D721Med (cell line): ENCODE measurements around the gene LARP4B.

Experiments
- DNase-seq: peaks from one replicate; pipeline ENCODE4 v3.0.0; 2011; ENCODE audit warnings: low spot score; ENCODE audit not compliant: insufficient read length
- FAIRE-seq: peaks from 2 replicates; lab custom pipeline; 2011; peaks lifted over from hg19 to GRCh38; lab: Jason Lieb, UNC
- TF ChIP-seq, protein P1 (sequence below): IDR thresholded peaks from 2 replicates; pipeline ENCODE4 v1.5.1; 2012; ENCODE audit warnings: mild to moderate bottlenecking, control low read depth; ENCODE audit not compliant: insufficient read depth; ENCODE audit errors: missing control alignments

LARP4B gene

DNA sequence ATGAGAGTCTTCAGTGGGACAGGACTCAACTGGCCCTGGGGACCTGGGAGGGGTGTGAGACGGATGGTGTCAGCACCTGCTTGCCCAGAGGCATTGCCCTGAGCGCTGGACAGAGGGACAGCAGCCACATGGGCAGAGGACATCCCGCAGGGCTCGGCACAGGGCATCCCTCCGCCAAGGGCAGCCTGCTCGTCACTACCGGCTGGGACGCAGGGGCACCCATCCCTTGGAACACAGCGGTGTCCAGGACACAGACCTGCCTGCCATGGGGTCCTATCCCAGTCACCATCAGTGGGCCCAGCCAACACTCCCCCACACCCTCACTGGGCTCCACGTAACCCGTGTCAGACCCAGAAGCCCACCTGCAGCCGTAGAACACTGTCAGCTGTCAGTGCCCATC, 109.3 kb downstream of the LARP4B start:
- TF ChIP-seq, protein P1, sequence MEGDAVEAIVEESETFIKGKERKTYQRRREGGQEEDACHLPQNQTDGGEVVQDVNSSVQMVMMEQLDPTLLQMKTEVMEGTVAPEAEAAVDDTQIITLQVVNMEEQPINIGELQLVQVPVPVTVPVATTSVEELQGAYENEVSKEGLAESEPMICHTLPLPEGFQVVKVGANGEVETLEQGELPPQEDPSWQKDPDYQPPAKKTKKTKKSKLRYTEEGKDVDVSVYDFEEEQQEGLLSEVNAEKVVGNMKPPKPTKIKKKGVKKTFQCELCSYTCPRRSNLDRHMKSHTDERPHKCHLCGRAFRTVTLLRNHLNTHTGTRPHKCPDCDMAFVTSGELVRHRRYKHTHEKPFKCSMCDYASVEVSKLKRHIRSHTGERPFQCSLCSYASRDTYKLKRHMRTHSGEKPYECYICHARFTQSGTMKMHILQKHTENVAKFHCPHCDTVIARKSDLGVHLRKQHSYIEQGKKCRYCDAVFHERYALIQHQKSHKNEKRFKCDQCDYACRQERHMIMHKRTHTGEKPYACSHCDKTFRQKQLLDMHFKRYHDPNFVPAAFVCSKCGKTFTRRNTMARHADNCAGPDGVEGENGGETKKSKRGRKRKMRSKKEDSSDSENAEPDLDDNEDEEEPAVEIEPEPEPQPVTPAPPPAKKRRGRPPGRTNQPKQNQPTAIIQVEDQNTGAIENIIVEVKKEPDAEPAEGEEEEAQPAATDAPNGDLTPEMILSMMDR: no peak
- FAIRE-seq: no peak

DNA sequence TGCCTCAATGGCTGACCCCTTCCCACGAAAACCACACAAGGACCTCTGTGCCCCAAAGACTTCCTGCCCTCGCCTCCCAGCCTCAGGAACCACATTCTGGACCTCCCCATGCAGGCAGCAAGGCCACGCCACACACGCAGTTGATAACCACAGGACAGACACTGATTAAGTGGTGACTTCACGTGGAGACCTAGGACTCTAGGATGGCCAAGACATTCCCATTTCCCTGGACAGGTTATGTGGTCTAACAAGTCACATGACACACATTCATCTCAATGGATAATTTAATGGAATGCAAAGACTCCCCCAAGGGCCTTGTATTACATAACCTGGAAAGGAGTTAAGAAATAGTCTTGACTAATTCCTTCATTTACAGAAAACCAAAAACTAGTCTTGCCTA, 110.2 kb downstream of the LARP4B start:
- TF ChIP-seq, protein P1: no peak
- FAIRE-seq: no peak
- DNase-seq: no peak

More for the DNA sequence above, 109.3 kb downstream of the LARP4B start:
- DNase-seq: no peak

DNA sequence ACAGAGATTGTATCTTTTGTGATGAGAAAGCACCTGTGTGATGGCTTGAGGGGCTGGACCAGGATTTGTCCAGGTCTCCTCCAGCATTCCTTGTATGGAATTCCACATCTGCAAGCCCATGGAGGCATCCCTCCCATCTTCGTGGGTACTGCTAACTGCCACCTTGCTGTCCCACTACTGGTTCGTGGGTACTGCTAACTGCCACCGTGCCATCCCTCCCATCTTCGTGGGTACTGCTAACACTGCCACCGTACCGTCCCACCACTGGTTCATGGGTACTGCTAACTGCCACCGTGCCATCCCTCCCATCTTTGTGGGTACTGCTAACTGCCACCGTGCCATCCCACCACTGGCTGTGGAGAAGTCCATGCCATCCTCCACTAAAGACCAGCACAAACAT, 111.7 kb downstream of the LARP4B start:
- no peak for FAIRE-seq
- TF ChIP-seq, protein P1: no peak
- DNase-seq: no peak

DNA sequence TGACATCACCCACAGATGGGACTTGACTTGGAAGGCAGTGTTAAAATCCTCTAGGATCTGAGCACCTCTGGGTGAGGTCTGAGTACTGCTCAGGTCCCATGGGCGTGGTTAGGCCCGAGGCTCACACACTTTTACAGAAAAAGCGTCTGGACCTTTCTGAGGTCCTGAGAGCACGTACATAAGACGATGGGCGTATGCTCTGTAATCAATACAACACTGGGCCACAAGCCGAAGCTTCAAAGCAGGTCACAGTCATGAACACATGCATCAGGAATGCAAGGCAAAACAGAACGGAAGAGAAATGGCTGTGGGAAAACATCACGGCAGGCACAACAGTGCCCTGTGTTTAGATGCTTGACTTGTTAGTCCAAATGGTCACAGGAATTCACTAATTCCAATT, 112.2 kb downstream of the LARP4B start:
- DNase-seq: no peak
- TF ChIP-seq, protein P1: no peak
- no peak for FAIRE-seq

DNA sequence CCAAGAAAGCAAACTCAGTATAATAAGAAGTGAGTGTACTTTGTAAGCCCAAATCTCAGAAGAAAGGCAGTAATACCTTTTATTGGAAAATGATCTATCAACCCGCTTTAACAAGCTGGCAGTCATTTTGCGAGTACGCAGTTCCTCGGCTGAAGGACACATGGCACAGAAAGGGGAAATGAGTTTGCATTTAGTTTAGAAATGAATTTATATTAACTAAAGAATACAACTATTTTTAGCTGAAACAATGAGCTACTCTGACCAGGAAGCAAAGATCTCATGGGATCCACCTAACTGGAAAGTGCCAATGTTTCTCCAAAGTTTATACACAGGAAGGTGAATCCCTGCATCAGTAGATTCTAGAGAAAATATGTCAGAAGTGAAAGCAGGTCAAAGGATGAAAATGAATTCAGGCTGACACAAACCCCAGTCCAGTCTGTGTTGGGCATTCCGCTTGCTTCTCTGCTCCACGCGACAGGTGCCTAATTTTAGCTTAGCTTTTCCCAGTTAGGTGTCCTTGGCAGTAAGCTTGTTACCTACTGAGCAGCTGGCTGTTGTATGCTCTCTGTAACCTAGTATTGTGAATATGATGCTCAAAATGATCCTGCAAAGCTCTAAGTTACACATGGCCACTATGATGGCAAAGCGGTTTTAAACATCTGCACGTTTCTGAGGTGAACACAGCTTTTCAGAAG, 112.8 kb downstream of the LARP4B start:
- FAIRE-seq (no peak), DNase-seq (no peak)
- TF ChIP-seq, protein P1: no peak

DNA sequence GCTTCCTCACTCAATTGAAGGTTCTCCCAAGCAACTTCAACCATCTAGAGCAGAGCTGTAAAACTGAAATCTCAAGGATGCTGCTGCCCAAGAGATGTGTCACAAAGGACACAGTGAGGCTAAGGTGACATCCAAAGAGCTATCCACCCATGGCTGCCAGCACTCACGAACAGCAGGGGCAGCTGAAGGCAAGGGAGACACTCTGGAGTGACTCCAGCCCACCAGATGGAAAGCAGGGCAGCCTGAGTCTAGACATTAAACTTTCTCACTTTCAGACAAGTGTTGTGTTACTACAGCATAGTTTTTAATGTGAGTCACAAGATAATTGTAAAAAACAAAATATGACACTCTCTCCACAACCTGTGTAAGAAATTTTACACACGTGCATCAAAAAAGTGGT, 113.5 kb downstream of the LARP4B start:
- FAIRE-seq (no peak), DNase-seq (no peak)
- TF ChIP-seq, protein P1: no peak

DNA sequence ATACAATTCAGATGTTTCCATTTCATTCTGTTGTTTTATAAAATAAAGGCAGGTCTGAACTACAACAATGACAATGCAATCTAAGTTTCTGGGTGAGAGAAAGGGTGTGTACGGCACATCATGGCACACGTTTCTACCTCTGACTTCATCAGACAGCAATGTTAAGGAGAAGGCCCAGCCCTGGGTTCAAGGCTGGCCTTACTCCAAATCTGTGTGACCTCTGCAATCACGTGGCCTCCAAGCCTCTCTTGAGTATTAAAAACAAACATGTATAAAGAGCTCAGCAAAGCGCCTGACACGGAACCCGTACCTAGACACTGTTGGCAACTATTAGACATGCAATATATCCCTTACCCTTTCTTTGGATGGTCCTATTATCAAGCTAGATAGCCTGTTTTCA, 114.1 kb downstream of the LARP4B start:
- TF ChIP-seq, protein P1: no peak
- FAIRE-seq (no peak), DNase-seq (no peak)
